Peyer's patch (tissue), 4 donors: Measurements from ENCODE around the gene GPC5. TPM values are rescaled to one million over a fixed set of nuclear protein-coding genes. Genes with fewer than 3 reads are reported as not detected.
"Not testable (repeated sequence)": the region's sequence is repeated elsewhere in the genome, so short reads cannot be mapped to it uniquely, and the experiment has no call there.

ENCODE experiments used
- DNase-seq, 3 donors: peaks; one replicate each; pipeline ENCODE4 v3.0.0-alpha.2; 2017 to 2019
- H3K27ac ChIP-seq, 4 donors: fragments of 200-600 bp; sonication (generic); one replicate each; pipeline ENCODE4 v1.5.1; 2016 to 2019
- H3K27me3 ChIP-seq, 2 donors: fragments of 200-600 bp; sonication (generic); one replicate each; pipeline ENCODE4 v1.5.1; 2019
- H3K36me3 ChIP-seq, 3 donors: fragments of 200-600 bp; sonication (generic); one replicate each; pipeline ENCODE4 v1.5.1; 2016 to 2019
- H3K4me1 ChIP-seq, 4 donors: fragments of 200-600 bp; sonication (generic); one replicate each; pipeline ENCODE4 v1.5.1; 2016 to 2019
- H3K4me3 ChIP-seq, 4 donors: fragments of 200-600 bp; sonication (generic); 1 replicate in 3 of 4; 2 replicates in 1 of 4; pipeline ENCODE4 v1.5.1; 2016 to 2019; ENCODE audit warnings: mild to moderate bottlenecking in 1 of 4
- H3K9me3 ChIP-seq, 4 donors: fragments of 200-600 bp; sonication (generic); one replicate each; pipeline ENCODE4 v1.5.1; 2016 to 2019; ENCODE audit warnings: mild to moderate bottlenecking in 1 of 4
- CTCF ChIP-seq, 6 experiments: fragments of 450-650 bp in 4 of 6; fragments of 200-600 bp in 2 of 6; sonication (generic) in 1 of 6; IDR thresholded peaks; one replicate each; pipeline ENCODE4 v1.5.1; 2017 to 2019; ENCODE audit warnings: antibody characterized with exemption in 6 of 6, mild to moderate bottlenecking in 3 of 6, moderate library complexity in 1 of 6
- POLR2A ChIP-seq, 2 donors: fragments of 450-650 bp; IDR thresholded peaks; one replicate each; pipeline ENCODE4 v1.5.1; 2017; ENCODE audit warnings: antibody characterized with exemption in 2 of 2, mild to moderate bottlenecking in 2 of 2, moderate library complexity in 2 of 2
- total RNA-seq, 4 donors: library from RNA; depleted of rRNA; stranded (reverse); fragments of >200 nt; gene quantifications; one replicate each; pipeline ENCODE4 v1.1.0, GENCODE V29; 2016

GPC5 gene
- total RNA-seq, 4 donors from 2014 or later, result 4.1 TPM; not detected in 3

GRCh38 chr13:92294533-92294932, 896.1 kb downstream of the GPC5 start:
- not testable (repeated sequence) for H3K9me3 ChIP-seq, H3K27me3 ChIP-seq, H3K4me1 ChIP-seq, H3K27ac ChIP-seq, DNase-seq, H3K36me3 ChIP-seq, H3K4me3 ChIP-seq

- not testable (repeated sequence) for DNase-seq
These were observed 897.8 kb downstream of the GPC5 start for GRCh38 chr13:92296154-92296671.

GRCh38 chr13:92297971-92298942, 899.8 kb downstream of the GPC5 start:
- H3K27ac ChIP-seq, result no peak overlapping the region
- no peak overlapping the region for H3K4me3 ChIP-seq
- DNase-seq, result no peak
- no peaks in the 10 kb centered on the region for H3K4me1 ChIP-seq
- H3K9me3 ChIP-seq, result no peaks in the 10 kb centered on the region
- TF ChIP-seq CTCF (IDR thresholded peaks at IDR 0.05) (no peak), POLR2A (IDR thresholded peaks at IDR 0.05) (no peak)
- H3K36me3 ChIP-seq, result no peaks in the 10 kb centered on the region
- no peaks in the 10 kb centered on the region for H3K27me3 ChIP-seq

More at GRCh38 chr13:92296154-92296671, 897.8 kb downstream of the GPC5 start:
- H3K36me3 ChIP-seq, H3K27me3 ChIP-seq, H3K4me3 ChIP-seq, H3K27ac ChIP-seq, H3K4me1 ChIP-seq, H3K9me3 ChIP-seq: not testable (repeated sequence)

- Histone ChIP-seq H3K9me3 (no peaks in the 10 kb centered on the region), H3K4me3 (no peak overlapping the region), H3K4me1 (no peaks in the 10 kb centered on the region), H3K27ac (no peak overlapping the region), H3K27me3 (no peaks in the 10 kb centered on the region), H3K36me3 (no peaks in the 10 kb centered on the region)
- no peak for DNase-seq
- TF ChIP-seq POLR2A (IDR thresholded peaks at IDR 0.05), result no peak
- no peak for TF ChIP-seq CTCF (IDR thresholded peaks at IDR 0.05)
These were observed 902.2 kb downstream of the GPC5 start for GRCh38 chr13:92300651-92301050.

- DNase-seq, result no peak
- no peaks in the 10 kb centered on the region for H3K4me1 ChIP-seq
- no peaks in the 10 kb centered on the region for H3K36me3 ChIP-seq
- H3K27ac ChIP-seq, result no peak overlapping the region
- H3K9me3 ChIP-seq, result no peaks in the 10 kb centered on the region
- no peak for TF ChIP-seq POLR2A (IDR thresholded peaks at IDR 0.05)
- H3K27me3 ChIP-seq, result no peaks in the 10 kb centered on the region
- no peak overlapping the region for H3K4me3 ChIP-seq
These were observed 905.0 kb downstream of the GPC5 start for GRCh38 chr13:92303428-92303827.

GRCh38 chr13:92307752-92308151, 909.3 kb downstream of the GPC5 start:
- no peak for DNase-seq
- Histone ChIP-seq H3K36me3 (no peaks in the 10 kb centered on the region), H3K4me1 (no peaks in the 10 kb centered on the region), H3K9me3 (no peaks in the 10 kb centered on the region), H3K27me3 (no peaks in the 10 kb centered on the region), H3K27ac (no peak overlapping the region), H3K4me3 (no peak overlapping the region)
- no peak for TF ChIP-seq CTCF (IDR thresholded peaks at IDR 0.05)
- TF ChIP-seq POLR2A (IDR thresholded peaks at IDR 0.05), result no peak

GRCh38 chr13:92312823-92313222, 914.4 kb downstream of the GPC5 start:
- TF ChIP-seq POLR2A (IDR thresholded peaks at IDR 0.05) (no peak), CTCF (IDR thresholded peaks at IDR 0.05) (no peak)
- Histone ChIP-seq H3K4me1 (no peaks in the 10 kb centered on the region), H3K36me3 (no peaks in the 10 kb centered on the region), H3K9me3 (no peaks in the 10 kb centered on the region), H3K27me3 (no peaks in the 10 kb centered on the region), H3K4me3 (no peak overlapping the region), H3K27ac (no peak overlapping the region)
- no peak for DNase-seq
